ENCODE data around the gene CRYBG1. TPM values are rescaled to one million over a fixed set of nuclear protein-coding genes. Genes with fewer than 3 reads are reported as not detected.

Gene CRYBG1
- polyA plus RNA-seq, 1 donor from 2014 or later: 0.73 TPM

DNA sequence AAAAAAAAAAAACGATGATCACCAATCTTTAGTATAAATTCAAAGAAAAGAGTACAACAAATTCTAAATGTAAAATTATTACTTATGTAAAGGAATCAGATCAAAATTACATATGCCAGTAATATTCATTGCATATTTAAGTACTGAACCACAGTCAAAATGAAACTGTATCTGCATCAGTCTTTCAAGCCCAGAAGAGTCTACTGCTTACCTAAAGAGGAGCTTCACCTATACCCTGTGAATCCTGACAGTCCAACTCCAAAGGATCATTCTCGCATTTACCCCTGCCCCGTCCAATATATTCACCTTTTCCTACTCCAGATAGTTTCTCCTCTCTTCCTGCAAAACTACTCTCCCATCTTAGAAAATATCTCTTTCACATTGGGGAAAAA is 44.1 kb upstream of the CRYBG1 start:
- TF ChIP-seq RAD21 (conservative IDR thresholded peaks at IDR 0.05) (no peak), EZH2 (IDR thresholded peaks at IDR 0.05; ENCODE audit: borderline replicate concordance, insufficient read depth, low read length, poor library complexity, severe bottlenecking) (no peak), POLR2AphosphoS5 (IDR thresholded peaks at IDR 0.05) (no peak), SMC3 (conservative IDR thresholded peaks at IDR 0.05; ENCODE audit: poor library complexity) (no peak), TAF1 (IDR thresholded peaks at IDR 0.05; ENCODE audit: low read depth) (no peak), EP300 (conservative IDR thresholded peaks at IDR 0.05; ENCODE audit: poor library complexity, severe bottlenecking) (no peak), MXI1 (conservative IDR thresholded peaks at IDR 0.05; ENCODE audit: poor library complexity, severe bottlenecking) (no peak)
- TF ChIP-seq, protein P1, sequence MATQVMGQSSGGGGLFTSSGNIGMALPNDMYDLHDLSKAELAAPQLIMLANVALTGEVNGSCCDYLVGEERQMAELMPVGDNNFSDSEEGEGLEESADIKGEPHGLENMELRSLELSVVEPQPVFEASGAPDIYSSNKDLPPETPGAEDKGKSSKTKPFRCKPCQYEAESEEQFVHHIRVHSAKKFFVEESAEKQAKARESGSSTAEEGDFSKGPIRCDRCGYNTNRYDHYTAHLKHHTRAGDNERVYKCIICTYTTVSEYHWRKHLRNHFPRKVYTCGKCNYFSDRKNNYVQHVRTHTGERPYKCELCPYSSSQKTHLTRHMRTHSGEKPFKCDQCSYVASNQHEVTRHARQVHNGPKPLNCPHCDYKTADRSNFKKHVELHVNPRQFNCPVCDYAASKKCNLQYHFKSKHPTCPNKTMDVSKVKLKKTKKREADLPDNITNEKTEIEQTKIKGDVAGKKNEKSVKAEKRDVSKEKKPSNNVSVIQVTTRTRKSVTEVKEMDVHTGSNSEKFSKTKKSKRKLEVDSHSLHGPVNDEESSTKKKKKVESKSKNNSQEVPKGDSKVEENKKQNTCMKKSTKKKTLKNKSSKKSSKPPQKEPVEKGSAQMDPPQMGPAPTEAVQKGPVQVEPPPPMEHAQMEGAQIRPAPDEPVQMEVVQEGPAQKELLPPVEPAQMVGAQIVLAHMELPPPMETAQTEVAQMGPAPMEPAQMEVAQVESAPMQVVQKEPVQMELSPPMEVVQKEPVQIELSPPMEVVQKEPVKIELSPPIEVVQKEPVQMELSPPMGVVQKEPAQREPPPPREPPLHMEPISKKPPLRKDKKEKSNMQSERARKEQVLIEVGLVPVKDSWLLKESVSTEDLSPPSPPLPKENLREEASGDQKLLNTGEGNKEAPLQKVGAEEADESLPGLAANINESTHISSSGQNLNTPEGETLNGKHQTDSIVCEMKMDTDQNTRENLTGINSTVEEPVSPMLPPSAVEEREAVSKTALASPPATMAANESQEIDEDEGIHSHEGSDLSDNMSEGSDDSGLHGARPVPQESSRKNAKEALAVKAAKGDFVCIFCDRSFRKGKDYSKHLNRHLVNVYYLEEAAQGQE (IDR thresholded peaks at IDR 0.05; ENCODE audit: borderline replicate concordance): no peak
- TF ChIP-seq, protein P2, sequence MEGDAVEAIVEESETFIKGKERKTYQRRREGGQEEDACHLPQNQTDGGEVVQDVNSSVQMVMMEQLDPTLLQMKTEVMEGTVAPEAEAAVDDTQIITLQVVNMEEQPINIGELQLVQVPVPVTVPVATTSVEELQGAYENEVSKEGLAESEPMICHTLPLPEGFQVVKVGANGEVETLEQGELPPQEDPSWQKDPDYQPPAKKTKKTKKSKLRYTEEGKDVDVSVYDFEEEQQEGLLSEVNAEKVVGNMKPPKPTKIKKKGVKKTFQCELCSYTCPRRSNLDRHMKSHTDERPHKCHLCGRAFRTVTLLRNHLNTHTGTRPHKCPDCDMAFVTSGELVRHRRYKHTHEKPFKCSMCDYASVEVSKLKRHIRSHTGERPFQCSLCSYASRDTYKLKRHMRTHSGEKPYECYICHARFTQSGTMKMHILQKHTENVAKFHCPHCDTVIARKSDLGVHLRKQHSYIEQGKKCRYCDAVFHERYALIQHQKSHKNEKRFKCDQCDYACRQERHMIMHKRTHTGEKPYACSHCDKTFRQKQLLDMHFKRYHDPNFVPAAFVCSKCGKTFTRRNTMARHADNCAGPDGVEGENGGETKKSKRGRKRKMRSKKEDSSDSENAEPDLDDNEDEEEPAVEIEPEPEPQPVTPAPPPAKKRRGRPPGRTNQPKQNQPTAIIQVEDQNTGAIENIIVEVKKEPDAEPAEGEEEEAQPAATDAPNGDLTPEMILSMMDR (IDR thresholded peaks at IDR 0.05; ENCODE audit: poor library complexity, severe bottlenecking): no peak
- Histone ChIP-seq H2AFZ (ENCODE audit: low read depth, low read length) (no peak overlapping the region), H3K4me3 (ENCODE audit: low read length) (no peak overlapping the region), H3K9me3 (ENCODE audit: low read length) (no peaks in the 10 kb centered on the region), H3F3A (ENCODE audit: insufficient read depth, low read length, poor library complexity, severe bottlenecking) (no peaks in the 10 kb centered on the region), H3K36me3 (ENCODE audit: insufficient read depth, low read length) (no peaks in the 10 kb centered on the region), H3K4me2 (ENCODE audit: low read length) (no peak overlapping the region), H3K27me3 (ENCODE audit: insufficient read depth, low read depth, low read length) (no peaks in the 10 kb centered on the region), H3K9me2 (ENCODE audit: insufficient read depth, low read length) (no peaks in the 10 kb centered on the region), H3K27ac (ENCODE audit: low read length) (no peak overlapping the region), H4K20me1 (ENCODE audit: insufficient read depth) (no peaks in the 10 kb centered on the region), H3K79me2 (replicated peaks; ENCODE audit: insufficient read depth, low read length) (peaks cover 10% of the 10 kb centered on the region), H3K9ac (ENCODE audit: low read length) (no peak overlapping the region)

DNA sequence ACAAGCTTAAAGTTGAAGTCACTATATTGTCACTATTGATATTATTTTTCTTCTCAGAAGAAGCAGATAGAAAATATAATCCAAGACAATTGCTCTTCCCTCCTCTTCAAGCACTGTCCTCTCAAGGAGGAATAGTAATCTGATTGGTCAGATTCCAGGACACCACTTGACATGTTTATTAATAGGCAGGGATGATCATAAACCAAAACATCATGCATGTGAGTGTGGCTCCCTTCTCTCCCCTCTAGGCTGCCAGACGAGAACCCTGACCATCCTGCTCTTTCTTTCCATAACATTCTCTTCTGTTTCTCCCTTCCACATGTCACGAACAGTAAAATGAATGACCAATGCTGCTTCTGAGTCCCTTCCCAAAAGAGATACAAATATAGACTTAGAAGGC is 42.5 kb upstream of the CRYBG1 start:
- Histone ChIP-seq H3K27me3 (ENCODE audit: insufficient read depth, low read depth, low read length) (no peaks in the 10 kb centered on the region), H3K79me2 (replicated peaks; ENCODE audit: insufficient read depth, low read length) (peaks cover 23% of the 10 kb centered on the region), H2AFZ (ENCODE audit: low read depth, low read length) (no peak overlapping the region), H3K9ac (ENCODE audit: low read length) (no peak overlapping the region), H4K20me1 (ENCODE audit: insufficient read depth) (no peaks in the 10 kb centered on the region), H3K36me3 (ENCODE audit: insufficient read depth, low read length) (no peaks in the 10 kb centered on the region), H3K9me2 (ENCODE audit: insufficient read depth, low read length) (no peaks in the 10 kb centered on the region), H3K27ac (ENCODE audit: low read length) (no peak overlapping the region), H3K4me2 (ENCODE audit: low read length) (no peak overlapping the region), H3K9me3 (ENCODE audit: low read length) (no peaks in the 10 kb centered on the region), H3K4me3 (ENCODE audit: low read length) (no peak overlapping the region), H3F3A (ENCODE audit: insufficient read depth, low read length, poor library complexity, severe bottlenecking) (no peaks in the 10 kb centered on the region)
- TF ChIP-seq, protein P1 (IDR thresholded peaks at IDR 0.05; ENCODE audit: borderline replicate concordance): no peak
- no peak for TF ChIP-seq POLR2AphosphoS5 (IDR thresholded peaks at IDR 0.05)
- TF ChIP-seq, protein P2 (IDR thresholded peaks at IDR 0.05; ENCODE audit: poor library complexity, severe bottlenecking): no peak
- no peak for TF ChIP-seq RAD21 (conservative IDR thresholded peaks at IDR 0.05)
- TF ChIP-seq SMC3 (conservative IDR thresholded peaks at IDR 0.05; ENCODE audit: poor library complexity): no peak
- TF ChIP-seq EZH2 (IDR thresholded peaks at IDR 0.05; ENCODE audit: borderline replicate concordance, insufficient read depth, low read length, poor library complexity, severe bottlenecking): no peak
- TF ChIP-seq MXI1 (conservative IDR thresholded peaks at IDR 0.05; ENCODE audit: poor library complexity, severe bottlenecking): no peak
- TF ChIP-seq TAF1 (IDR thresholded peaks at IDR 0.05; ENCODE audit: low read depth): no peak
- TF ChIP-seq EP300 (conservative IDR thresholded peaks at IDR 0.05; ENCODE audit: poor library complexity, severe bottlenecking): no peak
